Measurements from ENCODE around the gene KCNN1.
"Not testable (repeated sequence)": the region's sequence is repeated elsewhere in the genome, so short reads cannot be mapped to it uniquely, and the experiment has no call there.

KCNN1 gene

DNA sequence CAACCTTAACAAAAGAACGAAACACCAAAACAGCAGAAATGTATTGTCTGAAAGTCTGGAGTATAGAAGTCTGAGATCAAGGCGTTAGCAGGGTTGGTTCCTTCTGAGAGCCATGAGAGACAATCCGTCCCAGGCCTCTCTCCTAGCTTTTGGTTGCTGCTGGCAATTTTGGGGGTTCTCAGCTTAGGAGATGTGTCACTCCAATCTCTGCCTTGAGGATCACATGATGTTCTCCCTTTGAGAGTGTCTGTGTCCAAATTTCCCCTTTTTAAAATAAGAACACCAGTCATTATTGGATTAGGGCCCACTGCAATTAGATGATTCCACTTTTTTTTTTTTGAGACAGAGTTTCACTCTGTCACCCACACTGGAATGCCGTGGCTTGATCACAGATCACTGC, 10.1 kb downstream of the KCNN1 start:
- TF ChIP-seq, protein P1, sequence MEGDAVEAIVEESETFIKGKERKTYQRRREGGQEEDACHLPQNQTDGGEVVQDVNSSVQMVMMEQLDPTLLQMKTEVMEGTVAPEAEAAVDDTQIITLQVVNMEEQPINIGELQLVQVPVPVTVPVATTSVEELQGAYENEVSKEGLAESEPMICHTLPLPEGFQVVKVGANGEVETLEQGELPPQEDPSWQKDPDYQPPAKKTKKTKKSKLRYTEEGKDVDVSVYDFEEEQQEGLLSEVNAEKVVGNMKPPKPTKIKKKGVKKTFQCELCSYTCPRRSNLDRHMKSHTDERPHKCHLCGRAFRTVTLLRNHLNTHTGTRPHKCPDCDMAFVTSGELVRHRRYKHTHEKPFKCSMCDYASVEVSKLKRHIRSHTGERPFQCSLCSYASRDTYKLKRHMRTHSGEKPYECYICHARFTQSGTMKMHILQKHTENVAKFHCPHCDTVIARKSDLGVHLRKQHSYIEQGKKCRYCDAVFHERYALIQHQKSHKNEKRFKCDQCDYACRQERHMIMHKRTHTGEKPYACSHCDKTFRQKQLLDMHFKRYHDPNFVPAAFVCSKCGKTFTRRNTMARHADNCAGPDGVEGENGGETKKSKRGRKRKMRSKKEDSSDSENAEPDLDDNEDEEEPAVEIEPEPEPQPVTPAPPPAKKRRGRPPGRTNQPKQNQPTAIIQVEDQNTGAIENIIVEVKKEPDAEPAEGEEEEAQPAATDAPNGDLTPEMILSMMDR (IDR thresholded peaks at IDR 0.05; ENCODE audit: control insufficient read depth, insufficient read depth, low read depth, low read length, missing control alignments), result no peak
- no peak for DNase-seq (ENCODE audit: low read depth)
- no peak overlapping the region for H3K4me3 ChIP-seq (ENCODE audit: control insufficient read depth, low read depth, low read length)

DNA sequence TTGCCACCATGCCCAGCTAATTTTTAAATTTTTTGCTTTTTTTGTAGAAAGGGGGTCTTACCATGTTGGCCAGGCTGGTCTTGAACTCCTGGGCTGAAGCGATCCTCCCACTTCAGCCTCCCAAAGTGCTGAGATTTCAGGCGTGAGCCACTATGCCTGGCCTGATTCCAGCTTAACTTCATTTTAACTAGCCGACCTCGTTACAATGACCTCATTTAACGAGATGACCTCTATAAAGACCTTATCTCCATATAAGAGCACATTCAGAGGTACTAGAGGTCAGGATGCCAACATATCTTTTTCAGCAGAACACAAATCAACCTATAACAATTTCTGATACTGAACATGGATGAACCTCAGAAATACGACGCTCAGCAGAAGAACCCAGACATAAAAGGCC, 10.6 kb downstream of the KCNN1 start:
- H3K4me3 ChIP-seq (ENCODE audit: control insufficient read depth, low read depth, low read length), result no peak overlapping the region
- TF ChIP-seq, protein P1 (IDR thresholded peaks at IDR 0.05; ENCODE audit: control insufficient read depth, insufficient read depth, low read depth, low read length, missing control alignments), result no peak
- no peak for DNase-seq (ENCODE audit: low read depth)

DNA sequence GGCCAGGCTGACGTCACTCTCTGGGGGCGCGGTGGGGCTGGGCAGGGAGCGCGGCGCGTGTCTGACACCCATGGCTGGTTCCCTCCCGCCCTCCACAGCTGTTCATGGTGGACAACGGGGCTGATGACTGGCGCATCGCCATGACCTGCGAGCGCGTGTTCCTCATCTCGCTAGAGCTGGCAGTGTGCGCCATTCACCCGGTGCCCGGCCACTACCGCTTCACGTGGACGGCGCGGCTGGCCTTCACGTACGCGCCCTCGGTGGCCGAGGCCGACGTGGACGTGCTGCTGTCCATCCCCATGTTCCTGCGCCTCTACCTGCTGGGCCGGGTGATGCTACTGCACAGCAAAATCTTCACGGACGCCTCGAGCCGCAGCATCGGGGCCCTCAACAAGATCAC, 14.7 kb downstream of the KCNN1 start:
- TF ChIP-seq, protein P1 (IDR thresholded peaks at IDR 0.05; ENCODE audit: control insufficient read depth, insufficient read depth, low read depth, low read length, missing control alignments), result no peak
- no peak for DNase-seq (ENCODE audit: low read depth)
- H3K4me3 ChIP-seq (ENCODE audit: control insufficient read depth, low read depth, low read length), result no peak overlapping the region

DNA sequence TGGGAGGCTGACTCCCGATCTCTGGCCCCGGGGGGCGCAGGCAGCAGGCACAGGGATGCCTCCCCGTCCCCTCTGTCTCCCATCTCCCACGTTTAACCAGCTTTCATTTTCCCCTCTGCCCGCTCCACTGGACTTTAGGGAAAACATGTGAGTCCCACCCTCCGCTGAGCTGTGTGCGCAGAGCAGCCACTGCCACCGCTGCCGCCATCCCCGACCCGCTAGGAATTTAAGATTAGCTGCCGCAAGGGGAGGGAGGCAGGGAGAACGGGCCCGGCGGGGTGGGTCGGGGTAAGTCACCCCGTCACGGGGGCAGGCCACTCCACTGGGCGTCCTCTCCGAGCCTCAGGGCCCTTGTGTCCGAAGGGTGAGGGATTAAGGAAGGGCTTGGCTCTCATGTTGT, 15.5 kb downstream of the KCNN1 start:
- TF ChIP-seq, protein P1 (IDR thresholded peaks at IDR 0.05; ENCODE audit: control insufficient read depth, insufficient read depth, low read depth, low read length, missing control alignments), result no peak

DNA sequence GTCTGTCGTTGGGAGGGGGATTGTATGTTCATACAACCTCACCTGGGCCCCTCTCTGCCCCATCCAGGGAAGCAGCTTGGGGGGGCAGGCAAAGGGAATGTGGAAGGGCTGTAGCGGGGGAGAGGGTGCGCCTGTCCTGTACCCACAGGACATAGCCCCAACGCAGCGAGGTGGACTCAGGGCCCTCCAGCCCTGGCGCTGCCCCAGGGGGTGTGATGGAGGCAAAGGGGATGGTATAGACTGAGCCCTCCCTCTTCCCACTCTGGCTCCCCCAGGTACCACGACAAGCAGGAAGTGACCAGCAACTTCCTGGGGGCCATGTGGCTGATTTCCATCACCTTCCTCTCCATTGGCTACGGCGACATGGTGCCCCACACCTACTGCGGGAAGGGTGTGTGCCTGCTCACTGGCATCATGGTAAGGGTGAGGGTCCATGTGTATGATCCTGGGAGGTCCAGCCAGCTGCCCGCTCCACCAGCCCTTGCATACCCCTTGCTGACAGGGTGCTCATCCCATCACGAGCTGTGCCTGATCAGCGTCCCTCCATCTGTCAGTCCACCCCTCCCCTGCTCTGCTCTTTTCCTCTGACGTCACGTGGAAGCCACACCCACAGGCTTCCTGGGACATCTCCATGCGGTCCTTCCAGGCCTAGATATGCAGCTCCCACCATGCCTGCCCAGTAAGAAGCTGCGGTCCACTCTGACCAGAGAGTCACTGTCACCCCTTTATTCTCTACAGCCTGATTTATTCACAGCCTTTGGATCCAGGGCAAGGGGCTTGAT, 18.3 kb downstream of the KCNN1 start:
- DNase-seq (ENCODE audit: low read depth), result no peak
- no peak overlapping the region for H3K4me3 ChIP-seq (ENCODE audit: control insufficient read depth, low read depth, low read length)
- TF ChIP-seq, protein P1 (IDR thresholded peaks at IDR 0.05; ENCODE audit: control insufficient read depth, insufficient read depth, low read depth, low read length, missing control alignments), result no peak

More for the DNA sequence above, 15.5 kb downstream of the KCNN1 start:
- H3K4me3 ChIP-seq (ENCODE audit: control insufficient read depth, low read depth, low read length), result no peak overlapping the region
- no peak for DNase-seq (ENCODE audit: low read depth)

DNA sequence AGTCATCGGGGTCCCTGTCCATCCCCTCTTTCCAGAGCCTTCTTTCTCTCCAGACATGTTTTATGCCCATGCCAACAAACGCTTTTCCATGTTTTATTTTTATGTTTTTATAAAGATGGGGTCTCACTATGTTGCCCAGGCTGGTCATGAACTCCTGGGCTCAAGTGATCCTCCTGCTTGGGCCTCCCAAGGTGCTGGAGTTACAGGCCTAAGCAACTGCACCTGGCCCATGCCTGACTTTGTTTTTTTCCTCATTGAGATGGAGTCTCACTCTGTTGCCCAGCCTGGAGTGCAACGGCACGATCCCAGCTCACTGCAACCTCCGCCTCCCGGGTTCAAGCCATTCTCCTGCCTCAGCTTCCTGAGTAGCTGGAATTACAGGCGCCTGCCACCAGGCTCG, 19.7 kb downstream of the KCNN1 start:
- H3K4me3 ChIP-seq (ENCODE audit: control insufficient read depth, low read depth, low read length); DNase-seq (ENCODE audit: low read depth): not testable (repeated sequence)

DNA sequence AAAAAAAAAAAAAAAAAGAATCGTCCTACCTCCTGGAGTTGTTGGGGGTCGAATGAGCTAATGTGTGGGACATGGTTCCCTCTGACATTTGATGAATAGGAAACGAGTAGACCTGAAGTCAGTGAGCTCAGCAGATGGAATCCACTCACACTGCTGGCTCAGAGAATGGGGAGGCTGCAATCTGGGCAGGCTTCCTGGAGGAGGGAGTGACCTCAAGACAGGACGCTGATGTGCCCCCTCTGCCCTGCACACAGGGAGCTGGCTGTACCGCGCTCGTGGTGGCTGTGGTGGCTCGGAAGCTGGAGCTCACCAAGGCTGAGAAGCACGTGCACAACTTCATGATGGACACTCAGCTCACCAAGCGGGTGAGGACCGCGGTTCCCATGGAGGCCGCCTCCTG, 21.3 kb downstream of the KCNN1 start:
- TF ChIP-seq, protein P1 (IDR thresholded peaks at IDR 0.05; ENCODE audit: control insufficient read depth, insufficient read depth, low read depth, low read length, missing control alignments), result no peak
- H3K4me3 ChIP-seq (ENCODE audit: control insufficient read depth, low read depth, low read length), result no peak overlapping the region
- DNase-seq (ENCODE audit: low read depth), result no peak

Measured in AG09309 (cell line).